CD4-positive, alpha-beta T cell treated with Interleukin-4 for 1 hour (primary cell): Measurements from ENCODE around the gene SOX18.

ENCODE experiments used
- DNase-seq, 2 donors: peaks; one replicate each; pipeline ENCODE4 v3.0.0-alpha.2; 2020 to 2022

SOX18 gene

DNA sequence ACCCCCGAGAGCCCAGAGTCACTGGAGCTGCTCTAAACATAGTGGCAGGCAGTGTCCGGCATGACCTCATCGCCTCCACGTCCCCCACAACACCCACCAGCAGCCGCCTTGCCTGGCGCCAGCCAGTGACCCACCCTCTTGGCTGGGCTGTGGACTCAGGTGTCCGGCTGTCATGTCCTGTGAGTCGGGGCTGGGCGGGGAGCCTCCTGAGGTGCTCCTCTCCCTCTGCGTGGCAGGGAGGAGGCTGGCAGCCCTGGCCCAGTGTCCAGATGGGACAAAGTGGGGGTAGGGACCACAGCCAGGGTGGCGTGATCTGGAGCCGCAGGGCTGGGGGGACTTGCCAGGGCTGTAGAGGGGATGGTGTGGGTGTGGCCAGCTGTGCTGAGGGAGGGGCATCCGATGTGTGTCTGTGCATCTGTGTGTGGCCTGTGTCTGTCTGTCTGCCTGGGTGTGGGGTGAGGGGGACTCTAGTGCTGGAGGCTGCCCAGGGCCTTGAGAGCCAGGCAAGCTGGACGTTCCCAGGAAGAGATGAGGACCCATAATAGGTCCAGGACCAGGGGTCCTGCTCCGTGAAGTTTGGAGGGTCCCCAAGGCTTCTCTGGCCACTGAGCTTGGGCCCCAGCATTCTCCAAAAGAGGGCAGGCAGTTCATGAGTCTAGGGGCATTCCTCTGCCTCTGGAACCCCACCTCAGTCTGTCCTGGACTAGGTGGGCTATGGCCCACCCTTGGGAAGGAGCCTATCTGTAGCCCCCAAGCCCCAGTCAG, 2.3 kb upstream of the SOX18 start:
- no peak for DNase-seq

DNA sequence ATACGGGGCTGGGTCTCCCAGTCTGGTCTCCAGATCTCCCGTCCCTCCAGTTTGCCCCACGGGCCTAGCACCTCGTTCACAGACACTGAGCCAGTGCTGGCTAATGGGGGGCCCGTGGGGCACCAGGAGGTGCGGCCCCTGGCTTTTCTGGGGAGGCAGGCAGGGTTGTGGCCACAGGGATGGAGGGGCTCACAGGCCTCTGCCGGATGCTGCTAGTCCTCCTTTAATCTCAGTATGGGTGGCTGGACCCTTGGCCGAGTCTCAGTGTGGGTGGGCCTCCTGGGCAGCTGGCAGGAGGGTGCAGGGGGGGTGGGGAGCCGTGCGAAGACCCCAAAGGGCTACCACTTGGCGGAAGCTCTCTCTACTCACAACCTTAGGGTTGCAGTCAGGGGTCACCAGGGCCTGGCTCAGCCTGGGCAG, 1.6 kb upstream of the SOX18 start:
- DNase-seq: no peak

DNA sequence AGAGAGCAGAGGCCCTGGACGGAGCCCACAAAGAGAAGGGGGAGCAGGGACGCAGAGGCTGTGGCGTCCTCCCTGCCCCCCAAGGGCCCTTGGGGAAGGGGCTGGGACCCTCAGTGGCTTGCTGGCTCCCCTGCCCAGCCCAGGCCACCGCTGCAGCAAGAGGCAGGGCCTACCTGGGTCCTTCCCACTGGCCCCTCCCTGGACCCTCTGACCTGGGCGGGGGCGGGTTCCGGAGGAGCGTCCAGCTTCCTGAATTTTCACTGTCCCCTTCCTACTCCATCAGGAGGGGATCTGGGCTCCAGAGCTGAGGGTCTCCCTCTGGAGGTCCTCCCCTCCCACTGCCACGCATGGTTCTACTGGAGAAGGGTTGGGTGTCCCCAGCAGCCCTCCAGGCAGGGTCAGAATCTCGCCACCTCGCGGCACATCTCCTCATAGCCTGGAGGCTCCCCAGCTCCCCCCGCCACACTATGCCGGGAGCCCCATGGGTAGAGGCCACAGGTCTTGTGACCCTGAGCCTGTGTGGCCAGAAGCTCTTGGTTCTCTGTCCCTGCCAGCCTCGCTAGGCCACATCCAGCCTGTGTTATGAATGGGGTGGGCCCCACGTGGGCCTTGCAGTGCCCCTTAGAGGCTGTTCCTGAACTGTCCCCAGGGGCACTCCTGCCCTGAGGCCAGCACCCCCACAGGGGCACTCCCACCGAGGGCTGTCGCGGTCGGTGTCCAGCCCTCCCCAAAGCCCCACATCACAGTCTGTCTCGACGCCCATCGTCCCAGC, 1.0 kb upstream of the SOX18 start:
- no peak for DNase-seq

DNA sequence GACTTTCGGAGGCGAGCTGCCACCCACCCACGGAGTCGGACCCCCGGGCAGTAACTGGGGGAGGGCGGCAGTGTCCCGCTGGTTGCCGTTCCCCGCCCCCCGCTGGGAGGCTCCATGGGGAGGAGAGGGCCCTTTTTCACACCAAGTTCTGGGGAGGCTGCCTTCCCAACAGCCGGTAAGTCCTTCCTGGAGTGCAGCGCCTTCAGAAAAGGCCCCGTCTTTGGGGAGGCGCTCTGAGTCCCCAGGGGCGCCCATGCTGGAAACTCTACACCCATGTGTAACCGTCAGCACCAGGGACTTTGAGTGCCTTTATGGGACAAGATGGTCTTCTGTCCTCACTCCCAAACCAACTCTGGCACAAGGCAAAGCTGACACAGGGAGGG, 430 bp upstream of the SOX18 start:
- no peak for DNase-seq

DNA sequence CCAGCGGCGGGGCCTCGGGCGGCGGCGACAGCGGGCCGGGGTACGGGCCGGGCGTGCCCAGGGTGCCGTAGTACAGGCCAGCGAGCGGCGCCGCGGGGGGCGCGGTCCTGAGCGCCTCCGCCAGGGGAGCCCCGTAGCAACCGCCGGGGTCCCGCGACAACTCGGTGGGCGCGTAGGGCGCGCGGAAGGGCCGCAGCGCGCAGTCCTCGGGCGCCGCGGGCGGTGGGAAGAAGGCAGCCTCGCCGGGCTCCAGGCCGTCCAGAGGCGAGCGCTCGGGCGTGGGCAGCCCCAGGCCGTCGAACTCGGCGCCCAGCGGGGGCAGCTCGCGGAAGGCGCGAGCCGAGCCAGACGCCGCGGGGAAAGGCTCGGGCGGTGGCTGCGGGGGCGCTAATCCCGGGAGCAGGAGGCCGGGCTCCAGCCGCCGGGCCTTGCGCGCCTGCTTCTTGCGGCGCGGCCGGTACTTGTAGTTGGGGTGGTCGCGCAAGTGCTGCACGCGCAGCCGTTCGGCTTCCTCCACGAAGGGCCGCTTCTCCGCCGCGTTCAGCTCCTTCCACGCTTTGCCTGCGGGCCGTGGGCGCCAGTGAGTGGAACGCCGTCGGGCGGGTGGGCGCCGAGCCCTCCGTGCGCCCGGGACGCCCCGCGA, 916 bp downstream of the SOX18 start:
- no peak for DNase-seq

DNA sequence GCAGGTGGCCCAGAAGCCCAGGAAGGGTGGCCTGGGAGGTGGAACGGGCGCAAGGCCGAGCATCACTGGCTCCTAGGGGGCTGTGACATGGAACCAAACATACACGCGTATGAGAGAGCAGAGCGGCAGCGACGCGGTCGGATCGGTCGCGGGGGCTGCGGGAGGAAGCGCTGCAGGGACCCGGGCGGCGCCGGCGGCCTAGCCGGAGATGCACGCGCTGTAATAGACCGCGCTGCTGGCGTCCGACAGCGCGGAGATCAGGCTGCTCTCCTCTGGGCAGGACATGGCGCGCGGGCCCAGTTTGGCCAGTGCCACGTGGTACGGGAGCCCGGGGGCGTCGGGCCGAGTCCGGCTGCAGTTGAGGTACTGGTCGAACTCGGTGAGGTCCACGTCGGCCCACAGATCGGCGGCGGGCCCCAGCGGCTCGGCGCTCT, 1.5 kb downstream of the SOX18 start:
- DNase-seq: no peak

DNA sequence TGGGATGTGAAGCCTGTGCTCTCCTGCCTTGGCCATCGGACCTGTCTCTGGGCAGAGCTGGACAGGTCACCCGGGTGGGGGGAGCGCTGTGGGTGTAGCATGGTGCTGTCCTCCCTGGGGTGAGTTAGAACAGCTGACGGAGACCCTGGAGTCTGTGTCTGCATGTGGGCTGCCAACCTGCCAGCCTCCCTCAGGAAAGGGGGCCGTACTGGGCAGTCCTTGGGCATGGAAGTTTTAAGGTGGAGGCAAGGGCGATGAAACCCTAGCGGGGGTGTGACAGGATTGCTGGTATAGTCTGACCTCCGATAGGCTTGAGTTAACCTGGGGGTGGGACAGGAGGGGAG, 2.4 kb downstream of the SOX18 start:
- no peak for DNase-seq

DNA sequence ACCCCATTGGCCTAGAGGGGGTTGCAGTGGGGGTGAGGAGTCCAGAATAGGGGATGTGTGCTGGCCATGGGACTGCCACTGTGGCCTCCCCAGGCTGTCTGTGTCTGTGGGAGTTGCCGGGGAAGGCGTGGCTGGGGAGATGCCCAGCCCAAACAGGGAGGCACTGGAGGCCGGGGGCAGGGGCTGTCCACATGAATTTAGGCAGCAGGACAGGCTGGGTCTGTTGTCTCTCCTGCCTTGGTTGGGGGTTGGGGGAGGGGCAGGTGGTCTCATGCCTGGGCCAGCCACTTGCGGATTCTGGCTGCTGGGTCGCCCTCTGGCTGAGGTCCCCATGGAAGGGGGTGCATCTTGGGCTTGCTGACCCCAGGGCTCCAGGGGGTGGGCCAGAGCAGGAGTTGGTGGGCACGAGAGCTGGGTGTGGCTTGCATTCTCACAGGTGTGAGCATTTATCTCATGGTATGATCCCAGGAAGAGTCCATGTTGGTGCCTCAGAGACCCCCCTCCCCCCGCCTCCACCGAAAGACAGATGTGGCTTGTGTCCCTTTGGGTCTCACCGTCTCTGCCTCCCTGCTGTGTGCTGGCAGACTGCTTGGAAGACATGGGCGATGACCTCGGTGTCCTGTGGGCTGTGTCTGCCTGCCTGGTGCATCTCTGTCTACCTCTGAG, 4.0 kb downstream of the SOX18 start:
- no peak for DNase-seq

DNA sequence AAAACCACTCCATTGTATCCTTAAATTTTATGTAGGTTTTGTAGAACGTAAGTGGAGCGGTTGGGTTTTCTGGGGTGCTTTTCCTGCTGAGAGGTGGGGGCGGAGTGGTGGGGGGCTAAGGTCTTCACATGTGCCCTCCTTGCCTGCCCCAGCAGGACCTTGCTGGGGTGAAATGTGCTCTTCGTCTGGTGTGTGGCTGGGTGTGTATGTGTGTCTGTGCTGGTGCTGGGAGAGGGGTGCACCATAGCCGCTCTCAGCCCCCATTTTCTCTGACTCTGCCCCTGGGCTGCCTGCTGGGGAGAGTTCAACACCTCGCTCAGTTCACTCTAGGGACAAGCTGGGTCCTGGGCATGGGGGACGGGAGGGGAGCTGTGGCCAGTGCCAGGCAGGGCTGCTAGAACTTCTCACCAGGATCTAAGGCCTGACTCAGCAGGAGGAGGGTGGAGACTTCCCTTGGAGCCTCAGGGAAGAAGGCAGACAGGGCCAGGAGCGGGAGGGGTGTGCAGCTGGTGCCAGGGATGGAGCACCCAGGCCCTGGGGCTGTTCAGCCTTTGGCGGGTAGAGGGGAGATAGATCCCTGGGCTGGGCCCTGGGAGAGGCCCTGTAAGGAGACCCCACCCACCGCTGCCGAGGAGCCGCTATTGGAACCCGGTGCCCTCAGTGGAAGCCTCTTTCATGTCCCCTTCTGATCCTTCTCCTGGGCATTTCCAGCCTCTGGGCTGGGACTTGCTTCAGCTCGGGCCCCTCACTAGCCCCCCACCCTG, 4.8 kb downstream of the SOX18 start:
- DNase-seq: no peak

DNA sequence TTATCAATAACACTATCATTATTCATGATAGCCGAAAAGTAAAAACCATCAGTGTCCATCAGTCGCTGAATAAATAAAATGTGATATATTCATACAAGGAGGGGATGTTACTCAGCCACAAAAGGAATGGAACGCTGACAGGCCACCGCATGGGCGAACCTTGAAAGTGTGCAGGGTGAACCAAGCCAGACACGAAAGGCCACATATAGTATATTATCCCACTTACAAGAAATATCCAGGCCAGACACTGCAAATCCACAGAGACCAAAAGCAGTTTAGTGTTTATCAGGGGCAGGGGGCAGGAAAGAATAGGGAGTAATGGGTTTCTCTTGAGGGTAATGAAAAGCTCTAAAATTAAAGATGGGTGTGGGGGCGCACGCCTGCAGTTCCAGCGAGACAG, 5.7 kb downstream of the SOX18 start:
- no peak for DNase-seq

DNA sequence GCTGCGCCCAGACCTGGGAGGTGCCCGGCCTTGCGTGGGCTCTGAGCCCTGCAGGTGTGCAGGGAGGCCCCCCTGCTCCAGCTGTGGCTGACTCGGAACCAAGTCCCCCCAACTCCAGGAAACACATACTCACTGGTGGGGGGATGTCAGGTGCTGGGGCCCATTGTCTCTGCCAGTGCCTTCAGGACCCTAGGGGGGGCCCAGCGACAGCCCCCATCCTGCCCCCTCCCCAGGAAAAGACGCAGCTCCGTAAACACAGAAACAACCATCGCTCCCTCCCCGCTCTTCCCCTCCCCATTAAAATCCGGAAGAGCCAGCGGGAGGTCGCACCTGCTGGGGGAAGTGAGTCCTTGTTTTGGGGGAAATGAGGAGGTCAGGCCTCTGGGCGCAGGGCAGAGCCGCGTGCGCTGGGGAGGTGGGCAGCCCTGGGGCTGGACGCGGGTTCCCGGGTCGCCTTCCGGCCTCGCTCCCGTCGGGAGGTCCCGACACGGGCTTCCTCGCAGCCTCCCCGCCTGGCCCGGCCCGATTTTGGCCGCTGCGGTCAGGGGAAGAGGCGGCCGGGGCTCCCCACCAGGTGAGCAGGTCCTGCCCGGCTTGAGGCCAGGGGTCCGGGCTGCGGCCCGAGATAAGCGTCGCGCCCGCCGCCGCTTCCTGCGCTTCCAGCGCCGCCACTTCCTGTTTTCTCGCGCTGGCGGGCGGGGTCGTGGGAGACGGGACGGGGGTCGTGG, 7.2 kb downstream of the SOX18 start:
- no peak for DNase-seq

DNA sequence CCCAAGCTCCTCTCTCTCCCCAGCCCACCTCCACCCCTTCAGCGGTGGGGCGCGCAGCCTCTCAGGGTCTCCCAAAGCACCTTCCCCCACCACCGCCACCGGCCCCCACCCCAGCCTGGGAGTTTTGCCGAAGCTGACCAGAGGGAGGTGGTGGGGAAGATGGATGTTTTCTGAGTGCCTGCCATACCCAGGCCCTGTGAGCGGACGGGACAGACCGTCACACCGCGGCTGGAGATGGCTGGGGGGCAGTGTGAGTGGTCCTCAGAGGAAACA, 7.7 kb downstream of the SOX18 start:
- DNase-seq: no peak

DNA sequence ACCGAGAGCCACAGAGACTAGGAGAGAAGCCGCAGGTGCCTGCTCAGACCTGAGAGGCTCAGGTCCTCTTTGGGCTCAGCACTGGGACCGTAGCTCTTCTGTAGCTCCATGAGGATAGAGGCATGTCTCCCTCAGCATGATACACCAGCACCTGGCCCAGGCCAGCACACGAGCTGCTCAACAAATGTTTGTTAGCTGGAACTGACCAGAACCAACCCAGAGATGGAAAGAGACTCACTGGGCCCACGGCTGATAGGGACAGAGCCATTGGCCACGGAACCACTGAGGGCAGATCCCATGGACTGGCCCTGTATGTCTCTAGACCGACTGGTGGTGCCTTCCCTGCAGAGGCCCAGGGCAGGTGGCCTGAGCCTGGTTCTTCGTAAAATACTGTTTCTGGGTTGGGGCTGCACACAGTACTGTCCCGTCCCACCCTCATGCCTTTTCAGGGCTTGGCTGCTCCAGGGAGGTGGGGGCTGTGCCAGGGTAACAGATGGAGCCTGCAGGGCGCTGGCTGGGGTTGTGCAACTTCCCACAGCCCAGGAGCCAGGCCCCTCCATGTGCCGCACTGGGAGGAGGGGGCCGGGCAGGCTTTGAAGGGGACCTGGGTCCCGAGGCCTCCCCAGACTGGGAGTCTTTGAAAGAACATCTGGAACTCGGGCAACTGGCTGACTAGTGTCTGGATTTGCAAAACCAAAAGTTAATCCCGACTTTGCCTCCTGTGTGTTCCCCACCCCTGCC, 8.2 kb downstream of the SOX18 start:
- no peak for DNase-seq

DNA sequence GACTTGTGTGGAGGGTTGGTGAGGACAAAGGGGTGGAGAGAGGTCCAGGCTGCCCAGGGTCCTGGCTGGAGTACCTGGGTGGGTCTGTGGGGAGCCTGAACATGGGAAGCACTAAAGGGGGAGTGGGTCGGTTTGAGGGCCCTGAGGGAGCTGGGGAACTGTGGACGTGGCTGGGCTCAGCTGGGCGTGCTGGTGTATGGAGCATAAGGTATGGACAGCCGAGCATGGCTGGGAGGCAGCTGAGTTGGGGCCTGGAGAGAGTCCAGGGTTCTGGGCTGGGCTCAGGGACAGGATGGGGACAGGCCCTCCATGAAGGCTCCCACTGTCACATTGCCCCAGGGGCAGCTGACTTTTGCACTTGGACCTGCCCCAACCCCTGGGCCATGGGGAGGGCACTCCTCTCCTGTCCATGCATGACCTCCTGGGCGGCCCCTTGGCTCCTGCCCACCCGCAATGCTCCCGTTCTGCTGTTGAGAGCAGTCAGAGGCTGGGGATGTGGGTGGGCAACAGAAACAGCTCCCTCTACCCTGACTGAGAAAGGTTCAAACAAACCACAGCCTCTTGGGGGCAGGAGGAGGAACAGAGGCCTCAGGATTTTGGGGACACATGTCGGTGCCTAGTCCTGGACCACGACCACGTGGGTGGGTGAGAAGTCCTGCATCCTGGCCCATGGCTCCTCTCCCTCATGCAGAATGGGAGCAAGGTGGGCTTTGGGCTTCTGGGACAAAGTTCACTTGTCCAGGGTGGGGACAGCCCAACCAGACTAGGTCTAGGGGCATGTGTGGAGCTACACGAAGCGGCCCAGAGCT, 9.0 kb downstream of the SOX18 start:
- DNase-seq: no peak

DNA sequence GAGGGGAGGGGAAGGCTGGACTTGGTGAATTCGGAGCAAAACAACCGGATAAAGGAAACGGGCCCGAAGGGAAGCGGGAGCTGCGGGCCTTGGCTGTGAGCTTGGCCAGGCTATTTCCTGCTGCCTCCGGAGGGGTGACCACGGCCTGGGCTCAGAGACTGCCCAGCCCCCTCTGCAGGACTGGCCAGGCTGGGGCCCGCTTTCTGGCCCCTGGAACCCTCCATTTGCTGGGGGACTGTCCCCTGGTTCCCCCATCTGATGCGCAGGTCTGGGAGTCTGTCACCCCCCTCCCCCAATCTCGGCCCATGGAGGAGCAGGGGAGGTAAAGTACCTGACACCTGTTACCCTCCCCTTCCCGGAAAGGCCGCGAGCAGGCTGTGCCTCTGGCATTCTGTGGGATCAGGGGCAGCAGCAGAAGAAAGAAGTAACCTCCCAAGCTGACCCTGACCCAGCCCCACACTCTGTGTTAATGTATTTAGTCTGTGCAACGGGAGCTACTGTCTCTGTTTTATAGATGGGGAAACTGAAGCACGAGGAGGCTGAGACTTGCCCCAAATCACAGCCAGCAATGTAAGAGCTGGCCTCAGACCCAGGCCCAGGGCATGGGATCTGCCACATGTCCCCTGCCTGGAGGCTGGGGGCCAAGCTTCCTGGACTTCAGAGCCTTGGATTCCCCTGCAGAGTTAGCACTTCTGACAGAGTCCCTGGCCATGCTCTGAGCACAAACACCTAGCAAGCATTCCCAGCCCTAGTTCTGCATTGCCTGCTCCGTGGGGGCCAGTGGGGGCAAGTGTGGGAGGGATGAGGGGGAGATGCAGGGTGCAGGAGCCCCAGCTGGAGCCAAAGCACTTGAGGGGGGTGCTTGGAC, 9.9 kb downstream of the SOX18 start:
- DNase-seq: no peak

DNA sequence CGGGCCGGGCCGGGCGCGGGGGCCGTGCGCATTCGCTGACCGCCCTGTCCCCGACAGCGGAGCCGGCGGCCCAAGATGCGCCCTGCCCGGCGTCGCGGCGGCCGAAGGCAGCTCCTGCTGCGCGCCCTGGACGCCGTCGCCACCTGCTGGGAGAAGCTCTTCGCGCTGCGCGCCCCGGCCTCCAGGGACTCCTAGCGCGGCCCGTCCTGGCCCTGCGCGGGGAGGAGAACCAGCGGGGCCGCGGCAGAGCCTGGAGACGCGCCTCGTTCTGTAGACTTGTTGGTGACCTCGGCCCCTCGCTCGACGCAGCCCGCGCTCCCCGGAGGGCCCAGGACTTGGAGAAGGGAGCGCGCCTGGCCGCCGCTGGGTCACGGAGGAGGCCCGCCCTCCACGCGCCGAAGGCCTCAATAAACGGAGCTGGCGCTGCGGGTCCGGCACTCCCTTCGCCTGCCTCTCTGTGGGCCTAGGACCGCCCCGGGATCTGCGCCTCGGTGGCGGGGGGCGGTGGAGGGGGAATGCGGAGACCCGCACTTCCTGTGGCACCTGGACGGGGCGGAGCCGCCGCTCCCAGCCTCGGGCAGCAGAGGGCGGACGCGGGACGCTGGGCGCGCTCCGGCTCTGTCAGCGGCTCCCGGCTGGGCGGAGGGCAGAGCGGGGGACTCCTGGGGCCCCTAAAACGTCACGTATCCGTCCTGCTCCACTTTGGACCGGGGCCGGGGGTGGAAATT, 10.7 kb downstream of the SOX18 start:
- peak; percentile 71 to 76 for DNase-seq

DNA sequence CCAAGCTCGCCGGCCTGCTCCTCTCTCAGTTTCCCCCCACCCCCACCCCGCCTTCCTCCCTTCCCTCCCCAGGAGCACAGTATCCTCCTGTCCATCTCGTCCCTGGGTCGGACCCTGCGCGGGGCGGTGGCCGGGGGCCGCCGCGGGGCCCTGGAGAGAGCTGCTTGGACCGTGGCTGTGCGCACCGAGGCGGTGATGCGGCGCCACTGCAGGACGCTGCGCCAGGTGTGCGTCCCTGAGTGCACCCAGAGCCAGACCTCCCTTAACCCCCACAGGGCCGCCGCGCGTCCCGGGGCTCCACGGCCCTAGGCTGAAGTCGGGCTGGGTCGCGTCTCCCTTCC, 11.2 kb downstream of the SOX18 start:
- no peak for DNase-seq

DNA sequence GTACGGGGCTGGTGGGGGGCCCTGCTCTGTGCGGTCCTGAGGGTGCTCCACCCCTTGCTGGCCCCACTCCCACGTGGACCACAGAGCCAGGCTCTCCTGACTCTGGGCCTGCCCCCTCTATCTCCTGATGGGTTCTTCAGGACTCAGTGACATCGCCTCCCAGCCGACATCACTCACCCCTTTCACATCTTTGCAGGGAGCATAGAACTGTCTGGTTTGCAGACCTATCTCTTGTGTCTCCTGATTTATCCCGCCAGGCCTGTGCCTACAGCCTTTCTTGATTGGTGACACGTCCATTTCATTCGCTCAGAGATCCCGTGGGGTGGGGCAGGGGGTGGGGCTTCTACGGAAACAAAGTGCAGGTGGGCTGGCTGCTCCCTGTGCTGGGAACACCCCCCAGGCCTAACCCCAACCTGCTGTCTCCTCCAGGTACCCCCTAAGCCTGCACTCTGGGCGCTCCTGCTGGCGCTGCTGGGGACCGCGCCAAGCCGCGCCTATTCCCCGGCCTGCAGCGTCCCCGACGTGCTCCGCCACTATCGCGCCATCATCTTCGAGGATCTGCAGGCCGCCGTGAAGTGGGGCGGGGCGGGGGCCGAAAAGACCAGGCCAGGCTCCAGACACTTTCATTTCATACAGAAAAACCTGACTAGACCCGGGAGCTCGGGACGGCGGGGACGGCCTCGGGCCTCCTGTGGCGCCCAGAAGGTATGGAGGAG, 11.8 kb downstream of the SOX18 start:
- DNase-seq: no peak

DNA sequence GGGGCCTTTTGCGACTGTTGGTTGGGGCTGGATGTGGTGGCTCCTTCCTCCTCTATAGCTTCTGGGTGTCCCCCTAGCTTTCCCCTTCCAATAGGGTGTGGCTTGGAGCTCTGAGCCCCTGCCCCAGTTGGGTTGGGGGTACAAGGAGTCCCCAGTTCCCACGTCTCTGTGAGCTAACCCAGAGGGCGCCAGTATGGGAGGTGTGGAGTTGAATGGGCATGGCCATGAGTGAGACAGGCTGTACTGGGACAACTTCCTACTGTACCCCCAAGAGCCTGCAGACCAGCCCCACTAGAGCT, 12.3 kb downstream of the SOX18 start:
- DNase-seq: no peak
